Stimulated activated CD8-positive, alpha-beta memory T cell treated with anti-CD3 and anti-CD28 coated beads, Interleukin-4, amount 100 ng/mL, for 1 hour (primary cell): ENCODE measurements around the gene RANBP2.

Experiments
- DNase-seq, 2 donors: peaks; one replicate each; pipeline ENCODE4 v3.0.0-alpha.2; 2020; ENCODE audit warnings: low read depth in 2 of 2, low spot score in 1 of 2

The RANBP2 gene

DNA sequence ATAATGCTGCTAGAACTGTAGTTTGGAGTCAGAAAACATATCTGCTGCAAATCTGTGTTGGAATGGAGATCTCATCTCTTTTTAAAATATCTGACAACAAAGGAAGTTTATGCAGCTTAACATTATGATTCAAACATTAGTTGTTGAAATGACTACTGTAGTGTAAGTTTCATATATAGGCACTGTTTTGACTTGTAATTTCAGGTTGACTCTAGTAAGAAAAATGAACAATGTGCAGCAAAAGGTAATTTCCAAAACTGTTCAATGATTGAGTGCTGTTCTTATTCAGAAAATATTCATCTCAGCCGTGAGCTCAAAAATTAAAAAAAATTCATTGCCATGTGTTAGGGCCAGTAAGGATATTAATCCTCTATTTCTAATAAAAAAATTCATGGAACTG is 115.8 kb downstream of the RANBP2 start:
- no peak for DNase-seq
